K562 (cell line): Measurements from ENCODE around the gene SRCAP. TPM values are rescaled to one million over a fixed set of nuclear protein-coding genes. Genes with fewer than 3 reads are reported as not detected.
A peak's percentile ranks its signal among the peaks of the same experiment; 100 is the strongest.

Experiments used
- CHD2 ChIP-seq: IDR thresholded peaks from 2 replicates; pipeline ENCODE4 v1.6.1; 2011; ENCODE audit warnings: low read depth, low read length
- CHD7 ChIP-seq: fragments of 200-600 bp; sonication (generic); IDR thresholded peaks from one replicate; pipeline ENCODE4 v1.6.1; 2012; ENCODE audit warnings: mild to moderate bottlenecking, low read depth, low read length, inconsistent platforms
- ETV5 ChIP-seq: sonication (generic); formaldehyde crosslinking; IDR thresholded peaks from 2 replicates; pipeline ENCODE4 v1.4.0; 2020; ENCODE audit warnings: low read depth, mild to moderate bottlenecking, missing genetic modification reagents
- MAX ChIP-seq: sonication (generic); formaldehyde crosslinking; IDR thresholded peaks from 2 replicates; pipeline ENCODE4 v1.9.0; 2022; ENCODE audit warnings: mild to moderate bottlenecking, missing genetic modification reagents
- NR1H2 ChIP-seq: sonication (generic); formaldehyde crosslinking; IDR thresholded peaks from 2 replicates; pipeline ENCODE4 v1.4.0; 2020; ENCODE audit warnings: mild to moderate bottlenecking, missing genetic modification reagents
- PHB2 ChIP-seq: fragments of 450-650 bp; IDR thresholded peaks from 2 replicates; pipeline ENCODE4 v1.6.1; 2017; ENCODE audit warnings: low read depth
- POLR2B ChIP-seq: fragments of 450-650 bp; IDR thresholded peaks from 2 replicates; pipeline ENCODE4 v1.6.1; 2018; ENCODE audit warnings: low read depth; ENCODE audit not compliant: partially characterized antibody
- TFAP4 ChIP-seq: sonication (generic); formaldehyde crosslinking; IDR thresholded peaks from 2 replicates; pipeline ENCODE4 v1.8.0; 2022; ENCODE audit warnings: missing genetic modification reagents, mild to moderate bottlenecking, moderate library complexity, borderline replicate concordance
- ZHX1 ChIP-seq: fragments of 150-350 bp; conservative IDR thresholded peaks from 2 replicates; pipeline ENCODE4 v1.6.1; 2014; ENCODE audit warnings: low read length
- ZNF143 ChIP-seq: sonication (generic); formaldehyde crosslinking; IDR thresholded peaks from 2 replicates; pipeline ENCODE4 v1.9.0; 2022; ENCODE audit warnings: mild to moderate bottlenecking, missing genetic modification reagents
- ZSCAN29 ChIP-seq: fragments of 450-650 bp; IDR thresholded peaks from 2 replicates; pipeline ENCODE4 v1.6.1; 2017
- polyA plus RNA-seq, 8 experiments: library from polyadenylated mRNA; depleted of rRNA in 4 of 8; stranded (reverse) in 5 of 8; unstranded in 3 of 8; fragments of >200 nt; fragmentation: Nextera tagmentation in 2 of 8; fragmentation: Illumina TruSeq in 1 of 8; extraction: Ambion mirVana in 2 of 8; extraction: Trizol in 1 of 8; gene quantifications; 2 replicates each; pipeline versions ENCODE4 v1.2.1 to v1.2.3, GENCODE V29; 2011 to 2014; ENCODE audit warnings: inconsistent platforms in 1 of 8, missing spikeins in 1 of 8
- total RNA-seq, 7 experiments: library from RNA; depleted of rRNA in 6 of 7; stranded (reverse); fragments of >200 nt in 6 of 7; fragmentation: Illumina TruSeq in 2 of 7; extraction: Trizol in 2 of 7; gene quantifications; 2 replicates each; pipeline versions ENCODE4 v1.2.1 to v1.2.3, GENCODE V29; 2011 to 2021; ENCODE audit warnings: low replicate concordance in 1 of 7

Gene SRCAP
- total and polyA plus RNA-seq, 9 of the 15 experiments (the other 6 are each of a cell fraction or from before 2014, with no cell fraction given): 0.21 to 62.6 (median 5.8) TPM

- TF ChIP-seq ZNF143 (CRISPR knock-in tag): no peak
- TF ChIP-seq MAX (CRISPR knock-in tag): peak; percentile 40
- TF ChIP-seq CHD2: no peak
- TF ChIP-seq NR1H2 (CRISPR knock-in tag): no peak
- peak; percentile 69 for TF ChIP-seq TFAP4 (CRISPR knock-in tag)
- no peak for TF ChIP-seq PHB2
- TF ChIP-seq POLR2B: peak; percentile 68
- 0 out of 2 replicates have a peak, but pooled peaks have one; percentile 15 for TF ChIP-seq ETV5 (CRISPR knock-in tag)
- TF ChIP-seq CHD7: no peak
- peak; percentile 65; the same call in 1 of the 2 replicates for TF ChIP-seq ZHX1
- no peak for TF ChIP-seq ZSCAN29
These were observed 63.2 kb downstream of the SRCAP start, which contains the start of the genes CFAP119 and RNF40 (continued) for GRCh38 chr16:30761928-30762902.
